GM12878 (cell line): Measurements from ENCODE around the gene GRIN3A. TPM values are rescaled to one million over a fixed set of nuclear protein-coding genes. Genes with fewer than 3 reads are reported as not detected.
A peak's percentile ranks its signal among the peaks of the same experiment; 100 is the strongest.

Experiments
- ATAC-seq: fragments of 200-7000 bp; cut with Tn5 transposase; 3 replicates; pipeline ENCODE4 v1.9.1; 2020; ENCODE audit warnings: mild to moderate bottlenecking, moderate library complexity
- BruUV-seq: library from RNA; stranded (reverse); fragments of 400-500 nt; replicated peaks from 2 replicates; lab custom pipeline; 2021; lab: Mats Ljungman, UMichigan
- CTCF ChIA-PET: fragments of 300-600 bp; sonication (Branson Sonifier 250); formaldehyde crosslinking; extraction: SDS; loops from one replicate; lab custom pipeline; 2021; ENCODE audit warnings: inconsistent platforms; lab: Yijun Ruan, JAX
- POLR2A ChIA-PET: fragments of 350-600 bp; formaldehyde crosslinking; extraction: SDS; loops from one replicate; lab custom pipeline; 2021; ENCODE audit warnings: inconsistent platforms; lab: Charles Lee
- RAD21 ChIA-PET: fragments of 300-600 bp; sonication (Branson Sonifier 250); formaldehyde crosslinking; loops from one replicate; lab custom pipeline; 2023; ENCODE audit warnings: antibody characterized with exemption; ENCODE audit not compliant: unreplicated experiment; lab: Charles Lee
- SMC1A ChIA-PET: fragments of 300-600 bp; sonication (Branson Sonifier 250); formaldehyde crosslinking; loops from one replicate; lab custom pipeline; 2023; ENCODE audit not compliant: unreplicated experiment, uncharacterized antibody; lab: Charles Lee
- DNase-seq: peaks from one replicate; pipeline ENCODE4 v3.0.0-alpha.2; 2011; ENCODE audit warnings: low read depth, low spot score
- FAIRE-seq: peaks from 3 replicates; lab custom pipeline; 2011; peaks lifted over from hg19 to GRCh38; lab: Jason Lieb, UNC
- H2AFZ ChIP-seq: 2 replicates; pipeline ENCODE4 v1.6.0; 2011; ENCODE audit warnings: low read depth, low read length, control low read depth; ENCODE audit not compliant: control insufficient read depth
- H3K27ac ChIP-seq: 2 replicates; pipeline ENCODE4 v1.5.1; 2011; ENCODE audit warnings: control low read depth; ENCODE audit not compliant: control insufficient read depth, insufficient read depth
- H3K27me3 ChIP-seq, 2 experiments: replicated peaks in 1 of 2; 2 replicates each; pipeline versions ENCODE4 v1.6.0 to v1.6.1; 2011; ENCODE audit warnings: low read length in 1 of 2; ENCODE audit not compliant: control insufficient read depth in 2 of 2, insufficient read depth in 2 of 2
- H3K36me3 ChIP-seq, 2 experiments: 2 replicates each; pipeline ENCODE4 v1.5.1; 2011; ENCODE audit warnings: low read length in 1 of 2; ENCODE audit not compliant: control insufficient read depth in 2 of 2, insufficient read depth in 2 of 2
- H3K4me1 ChIP-seq: 2 replicates; pipeline ENCODE4 v1.6.1; 2011; ENCODE audit warnings: mild to moderate bottlenecking, low read length, moderate library complexity, mixed read lengths; ENCODE audit not compliant: control insufficient read depth, insufficient read depth
- H3K4me2 ChIP-seq: 2 replicates; pipeline ENCODE4 v1.6.0; 2011; ENCODE audit warnings: control low read depth; ENCODE audit not compliant: control insufficient read depth, insufficient read depth
- H3K4me3 ChIP-seq: fragments of 200-600 bp; sonication (generic); 2 replicates; pipeline ENCODE4 v1.5.1; 2016
- H3K79me2 ChIP-seq: 2 replicates; pipeline ENCODE4 v1.6.0; 2011; ENCODE audit warnings: low read length; ENCODE audit not compliant: control insufficient read depth, insufficient read depth
- H3K9ac ChIP-seq: 2 replicates; pipeline ENCODE4 v1.8.0; 2011; ENCODE audit warnings: low read length, control low read depth, mixed read lengths; ENCODE audit not compliant: control insufficient read depth, insufficient read depth
- H3K9me3 ChIP-seq: replicated peaks from 3 replicates; pipeline ENCODE4 v1.5.1; 2011; ENCODE audit warnings: mild to moderate bottlenecking, low read length; ENCODE audit not compliant: control insufficient read depth, insufficient read depth
- H4K20me1 ChIP-seq: 2 replicates; pipeline ENCODE4 v1.6.0; 2011; ENCODE audit not compliant: control insufficient read depth, insufficient read depth
- BCL11A ChIP-seq: IDR thresholded peaks from 2 replicates; pipeline ENCODE4 v1.6.1; 2011; ENCODE audit warnings: low read depth, low read length
- EGR1 ChIP-seq, 2 experiments: IDR thresholded peaks; 1 replicate in 1 of 2; 2 replicates in 1 of 2; pipeline ENCODE4 v1.6.1; 2011 to 2012; ENCODE audit warnings: low read depth in 2 of 2, low read length in 2 of 2, borderline replicate concordance in 1 of 2, mild to moderate bottlenecking in 1 of 2, moderate library complexity in 1 of 2
- JUNB ChIP-seq: IDR thresholded peaks from 2 replicates; pipeline ENCODE4 v1.6.1; 2016; ENCODE audit warnings: antibody characterized with exemption, mild to moderate bottlenecking
- KDM1A ChIP-seq: fragments of 200-600 bp; sonication (generic); IDR thresholded peaks from 2 replicates; pipeline ENCODE4 v1.6.1; 2016; ENCODE audit warnings: borderline replicate concordance
- PAX5 ChIP-seq: IDR thresholded peaks from 2 replicates; pipeline ENCODE4 v1.6.1; 2011; ENCODE audit warnings: low read depth, low read length, borderline replicate concordance
- POU2F2 ChIP-seq: IDR thresholded peaks from 3 replicates; pipeline ENCODE4 v1.6.1; 2011; ENCODE audit warnings: low read depth, mild to moderate bottlenecking, low read length, borderline replicate concordance
- SIN3A ChIP-seq: IDR thresholded peaks from 2 replicates; pipeline ENCODE4 v1.6.1; 2012; ENCODE audit warnings: low read depth, low read length, improper control_type of control experiment
- SMAD1 ChIP-seq: fragments of 450-650 bp; IDR thresholded peaks from 2 replicates; pipeline ENCODE4 v1.6.1; 2018; ENCODE audit warnings: mild to moderate bottlenecking, low read depth; ENCODE audit not compliant: partially characterized antibody
- SPI1 ChIP-seq: IDR thresholded peaks from 2 replicates; pipeline ENCODE4 v1.6.1; 2011; ENCODE audit warnings: low read depth, mild to moderate bottlenecking, low read length, moderate library complexity, borderline replicate concordance; ENCODE audit not compliant: insufficient read depth
- SUZ12 ChIP-seq: fragments of 200-600 bp; sonication (generic); IDR thresholded peaks from one replicate; pipeline ENCODE4 v1.6.1; 2018; ENCODE audit warnings: antibody characterized with exemption, mild to moderate bottlenecking; ENCODE audit not compliant: unreplicated experiment
- ZBTB33 ChIP-seq: fragments of 450-650 bp; IDR thresholded peaks from 2 replicates; pipeline ENCODE4 v1.6.1; 2017; ENCODE audit warnings: mild to moderate bottlenecking
- ZNF274 ChIP-seq: IDR thresholded peaks from one replicate; pipeline ENCODE4 v1.8.0; 2011; ENCODE audit not compliant: insufficient read length, insufficient read depth
- ZZZ3 ChIP-seq: IDR thresholded peaks from 2 replicates; pipeline ENCODE4 v1.6.1; 2011; ENCODE audit warnings: low read depth; ENCODE audit not compliant: control insufficient read depth, insufficient read length
- WGBS: methylation state at CpG from one replicate; pipeline ENCODE4 v1.1.6; 2016; ENCODE audit warnings: low lambda C conversion rate; ENCODE audit not compliant: insufficient replicate concordance, insufficient coverage; ENCODE audit errors: missing lambda C conversion rate; 5-methylcytosine and 5-hydroxymethylcytosine counted together
- in situ Hi-C: fragments of 300-500 bp; cut with MboI; formaldehyde crosslinking; loops from 9 replicates; pipeline ENCODE4 v1.14.3; 2018; ENCODE audit warnings: mixed read lengths
- intact Hi-C: fragments of 100-400 bp; cut with micrococcal nuclease; formaldehyde crosslinking; loops from one replicate; pipeline ENCODE4 v1.14.2; 2022; ENCODE audit not compliant: unreplicated experiment
- polyA plus RNA-seq, 11 experiments: library from polyadenylated mRNA; depleted of rRNA in 4 of 11; unstranded in 6 of 11; stranded (reverse) in 5 of 11; fragments of >200 nt; fragmentation: Nextera tagmentation in 4 of 11; fragmentation: Illumina TruSeq in 1 of 11; extraction: Ambion mirVana in 4 of 11; extraction: Trizol in 1 of 11; gene quantifications; 1 replicate in 1 of 11; 2 replicates in 10 of 11; pipeline versions ENCODE4 v1.2.1 to v1.2.3, GENCODE V29; 2011 to 2016; ENCODE audit warnings: inconsistent platforms in 2 of 11, missing spikeins in 2 of 11, low read depth in 1 of 11
- total RNA-seq, 4 experiments: library from RNA; depleted of rRNA in 3 of 4; stranded (reverse); fragments of >200 nt in 3 of 4; fragmentation: Illumina TruSeq in 1 of 4; extraction: Trizol in 1 of 4; gene quantifications; 2 replicates each; pipeline versions ENCODE4 v1.2.1 to v1.2.3, GENCODE V29; 2013 to 2021
- TF ChIP-seq, protein P1 (sequence below): IDR thresholded peaks from 2 replicates; pipeline ENCODE4 v1.6.1; 2012; ENCODE audit warnings: low read depth, low read length, improper control_type of control experiment
- TF ChIP-seq, protein P2 (sequence below): fragments of 450-650 bp; IDR thresholded peaks from 2 replicates; pipeline ENCODE4 v1.6.1; 2017; ENCODE audit warnings: mild to moderate bottlenecking, low read depth, inconsistent platforms; ENCODE audit not compliant: poor library complexity, severe bottlenecking

GRIN3A gene
- total and polyA plus RNA-seq, 10 of the 15 experiments (the other 5 are each of a cell fraction or from before 2014, with no cell fraction given), result 0.03 to 0.05 (median 0.04) TPM; not detected in 7

DNA sequence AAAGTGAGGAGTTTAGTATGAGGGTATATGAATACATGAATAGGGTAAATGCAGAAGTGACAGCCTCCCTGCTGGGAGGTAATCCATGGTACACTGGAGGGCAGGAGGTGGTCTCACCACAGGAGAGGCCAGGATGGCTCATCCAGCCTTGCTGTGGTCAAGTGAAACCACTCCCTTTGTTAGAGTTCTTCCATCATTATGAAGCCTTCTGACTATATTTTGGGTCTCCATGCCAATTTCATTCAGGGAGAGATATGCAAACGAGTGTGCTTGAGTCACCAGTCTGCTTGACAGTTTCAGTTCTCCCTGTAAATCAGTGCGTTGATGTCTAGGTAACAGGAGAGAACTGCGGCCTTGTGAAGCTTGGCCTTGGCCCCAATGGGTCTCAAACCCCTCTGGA, 160.1 kb downstream of the GRIN3A start:
- RAD21 ChIA-PET, result no interaction called here
- H3K4me1 ChIP-seq, result no peaks in the 10 kb centered on the region
- TF ChIP-seq EGR1 (IDR thresholded peaks at IDR 0.05; ENCODE audit: borderline replicate concordance in 1 of 2, low read depth in 2 of 2, low read length in 2 of 2), result no peak
- no peak for TF ChIP-seq SIN3A
- TF ChIP-seq ZNF274, result no peak
- no peak for TF ChIP-seq BCL11A
- TF ChIP-seq, protein P1, sequence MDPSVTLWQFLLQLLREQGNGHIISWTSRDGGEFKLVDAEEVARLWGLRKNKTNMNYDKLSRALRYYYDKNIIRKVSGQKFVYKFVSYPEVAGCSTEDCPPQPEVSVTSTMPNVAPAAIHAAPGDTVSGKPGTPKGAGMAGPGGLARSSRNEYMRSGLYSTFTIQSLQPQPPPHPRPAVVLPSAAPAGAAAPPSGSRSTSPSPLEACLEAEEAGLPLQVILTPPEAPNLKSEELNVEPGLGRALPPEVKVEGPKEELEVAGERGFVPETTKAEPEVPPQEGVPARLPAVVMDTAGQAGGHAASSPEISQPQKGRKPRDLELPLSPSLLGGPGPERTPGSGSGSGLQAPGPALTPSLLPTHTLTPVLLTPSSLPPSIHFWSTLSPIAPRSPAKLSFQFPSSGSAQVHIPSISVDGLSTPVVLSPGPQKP, result no peak
- TF ChIP-seq PAX5, result no peak
- no peak for TF ChIP-seq KDM1A
- peak; percentile 38; the same call in 1 of the 3 replicates for TF ChIP-seq POU2F2
- no peak for TF ChIP-seq SMAD1
- TF ChIP-seq ZBTB33, result no peak
- TF ChIP-seq, protein P2, sequence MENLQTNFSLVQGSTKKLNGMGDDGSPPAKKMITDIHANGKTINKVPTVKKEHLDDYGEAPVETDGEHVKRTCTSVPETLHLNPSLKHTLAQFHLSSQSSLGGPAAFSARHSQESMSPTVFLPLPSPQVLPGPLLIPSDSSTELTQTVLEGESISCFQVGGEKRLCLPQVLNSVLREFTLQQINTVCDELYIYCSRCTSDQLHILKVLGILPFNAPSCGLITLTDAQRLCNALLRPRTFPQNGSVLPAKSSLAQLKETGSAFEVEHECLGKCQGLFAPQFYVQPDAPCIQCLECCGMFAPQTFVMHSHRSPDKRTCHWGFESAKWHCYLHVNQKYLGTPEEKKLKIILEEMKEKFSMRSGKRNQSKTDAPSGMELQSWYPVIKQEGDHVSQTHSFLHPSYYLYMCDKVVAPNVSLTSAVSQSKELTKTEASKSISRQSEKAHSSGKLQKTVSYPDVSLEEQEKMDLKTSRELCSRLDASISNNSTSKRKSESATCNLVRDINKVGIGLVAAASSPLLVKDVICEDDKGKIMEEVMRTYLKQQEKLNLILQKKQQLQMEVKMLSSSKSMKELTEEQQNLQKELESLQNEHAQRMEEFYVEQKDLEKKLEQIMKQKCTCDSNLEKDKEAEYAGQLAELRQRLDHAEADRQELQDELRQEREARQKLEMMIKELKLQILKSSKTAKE, result no peak
- peak; percentile 54; the same call in 1 of the 2 replicates for TF ChIP-seq SPI1
- TF ChIP-seq SUZ12, result no peak
- no peak for TF ChIP-seq JUNB
- TF ChIP-seq ZZZ3, result no peak
- TF ChIP-seq, all 136 proteins: peak for 2
- ChIA-PET CTCF (interaction anchor here (1.4 kb wide), 1 partner anchor 11 kb away, joined by 4 read pairs; no protein-coding TSS in a partner anchor), POLR2A (no interaction called here), SMC1A (no interaction called here)
- FAIRE-seq (no peak), ATAC-seq (peak; percentile 75), DNase-seq (no peak)
- H3K79me2 ChIP-seq, result no peaks in the 10 kb centered on the region
- H2AFZ ChIP-seq, result no peak overlapping the region
- no peaks in the 10 kb centered on the region for H4K20me1 ChIP-seq
- WGBS, result 6% methylated on average over 3 of the region's 3 CpGs
- BruUV-seq, result no TSS peak
- no peak overlapping the region for H3K27ac ChIP-seq
- H3K9ac ChIP-seq, result no peak overlapping the region
- in situ Hi-C loops (no loop called here), intact Hi-C loops (no loop called here)
- H3K4me2 ChIP-seq, result no peak overlapping the region
- no peaks in the 10 kb centered on the region for H3K9me3 ChIP-seq
- H3K4me3 ChIP-seq, result no peak overlapping the region
- H3K36me3 ChIP-seq, result no peaks in the 10 kb centered on the region
- H3K27me3 ChIP-seq, result no peaks in the 10 kb centered on the region
